HG02970 (cell line): ENCODE results near the gene CLSTN2.

ENCODE experiments used
- ATAC-seq: cut with Tn5 transposase; IDR thresholded peaks from one replicate; pipeline ENCODE4 v1.9.1; 2021; ENCODE audit warnings: mild to moderate bottlenecking, moderate library complexity, moderate number of reproducible peaks; ENCODE audit not compliant: unreplicated experiment, low FRiP score

CLSTN2 gene

GRCh38 chr3:140308535-140308934 lies 373.6 kb downstream of the CLSTN2 start:
- ATAC-seq, result no peak

DNA sequence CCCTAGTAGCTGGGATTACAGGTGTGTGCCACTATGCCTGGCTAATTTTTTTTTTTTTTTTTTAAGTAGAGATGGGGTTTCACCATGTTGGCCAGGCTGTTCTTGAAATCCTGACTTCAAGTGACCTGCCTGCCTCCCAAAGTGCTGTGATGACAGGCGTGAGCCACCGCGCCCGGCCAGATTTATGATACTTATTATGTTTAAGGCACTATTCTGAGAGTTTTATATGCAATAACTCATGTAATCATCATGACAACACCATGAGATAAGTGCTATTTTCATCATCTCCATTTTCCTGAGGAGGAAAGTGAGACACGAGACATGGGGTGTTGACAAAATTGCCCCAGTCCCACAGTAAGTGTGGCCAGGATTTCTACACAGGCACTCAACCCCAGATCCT lies 376.4 kb downstream of the CLSTN2 start:
- ATAC-seq, result no peak

- ATAC-seq, result no peak
These were observed 381.0 kb downstream of the CLSTN2 start for GRCh38 chr3:140315955-140316354.

DNA sequence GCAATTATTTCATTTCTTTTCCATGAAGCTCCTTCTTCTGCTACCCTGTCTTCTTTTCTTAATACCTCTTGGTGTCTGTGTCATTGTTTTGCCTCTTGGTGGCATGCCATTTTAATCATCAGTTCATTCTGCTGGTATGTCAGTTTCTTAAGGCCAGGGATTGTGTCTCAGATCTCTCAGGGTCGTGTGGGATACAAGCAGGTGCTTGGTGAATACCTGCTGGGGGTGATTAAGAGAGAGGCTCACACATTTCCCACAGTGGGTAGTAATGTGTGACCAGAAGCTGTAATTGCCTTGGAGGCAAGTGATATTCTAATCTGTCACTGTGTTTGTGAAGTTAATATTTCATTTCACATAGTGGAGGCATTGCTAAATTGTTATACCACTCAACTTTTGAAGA lies 381.5 kb downstream of the CLSTN2 start:
- ATAC-seq, result no peak

GRCh38 chr3:140316868-140317400 lies 381.9 kb downstream of the CLSTN2 start:
- no peak for ATAC-seq

- ATAC-seq, result no peak
These were observed 384.8 kb downstream of the CLSTN2 start for GRCh38 chr3:140319739-140320138.

DNA sequence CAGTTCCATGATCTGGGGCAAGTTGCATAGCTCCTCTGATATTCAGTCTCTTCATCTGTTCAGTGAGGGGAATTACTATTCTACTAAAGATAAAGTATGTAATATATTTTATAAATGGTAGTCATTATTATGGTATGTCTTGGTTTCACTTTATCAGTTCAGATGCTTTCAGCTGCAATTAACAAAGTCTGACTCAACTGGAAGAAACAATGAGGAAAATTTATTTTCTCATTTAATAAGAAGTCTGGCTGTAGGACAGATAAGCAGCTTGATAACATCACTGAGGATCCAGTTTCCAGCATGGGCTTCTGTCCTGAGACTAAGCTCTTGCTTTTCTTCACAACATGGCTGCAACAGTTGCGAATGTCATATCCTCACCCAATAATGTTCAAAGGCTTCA lies 388.6 kb downstream of the CLSTN2 start:
- no peak for ATAC-seq

DNA sequence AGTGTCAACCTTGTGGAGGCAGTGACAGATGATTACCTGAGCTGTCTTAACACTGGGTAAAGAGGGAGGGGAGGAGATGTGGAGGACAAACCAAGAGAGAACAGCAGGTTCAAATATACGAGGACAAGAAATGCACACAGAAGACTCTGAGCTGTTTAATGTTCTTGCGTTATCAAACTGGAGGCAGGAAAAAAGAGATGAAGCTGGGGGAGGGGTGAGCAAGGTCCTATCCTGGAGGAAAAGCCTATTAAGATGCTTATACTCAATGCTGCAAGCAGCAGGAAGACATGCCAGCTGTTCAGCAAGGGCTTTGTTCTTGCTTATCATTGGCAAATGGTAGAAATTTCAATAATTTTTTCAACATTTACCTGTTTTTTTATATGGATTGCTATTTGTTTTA lies 397.1 kb downstream of the CLSTN2 start:
- no peak for ATAC-seq

DNA sequence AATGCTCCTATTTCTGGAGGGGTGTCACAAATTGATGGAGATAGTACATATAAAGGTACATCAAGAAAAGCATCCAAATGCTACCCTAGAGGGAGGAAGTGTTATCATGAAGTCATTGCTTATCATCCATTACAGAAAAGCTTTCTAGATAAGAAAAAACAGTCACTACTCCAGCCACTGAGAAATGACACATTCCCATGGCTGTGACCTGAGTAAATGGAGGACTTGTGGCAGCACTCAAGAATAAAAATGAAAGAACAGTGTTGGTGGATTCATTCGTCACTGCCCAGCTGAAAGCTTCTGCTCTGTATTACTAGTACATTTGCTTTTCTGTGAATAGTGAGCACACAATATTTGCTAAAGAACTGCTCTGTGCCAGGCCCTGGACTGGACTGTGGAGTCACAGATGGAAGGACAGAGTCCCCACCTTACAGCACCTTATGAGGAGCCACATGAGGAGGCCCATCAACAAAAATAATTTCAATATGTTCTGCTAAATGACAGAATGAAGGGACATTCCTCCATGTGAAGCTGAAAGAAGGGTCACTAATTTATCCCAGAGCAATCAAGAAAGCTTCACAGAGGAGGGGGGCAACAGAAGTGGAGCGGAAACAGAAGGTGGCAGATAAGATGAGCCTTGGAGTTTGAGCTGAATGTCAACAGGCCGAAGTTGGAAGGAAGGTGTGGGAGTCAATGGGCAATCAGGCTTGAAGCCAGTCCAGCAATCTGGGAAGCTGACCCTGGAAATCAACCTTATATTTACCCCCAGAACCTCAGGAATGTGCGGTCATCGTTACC lies 399.3 kb downstream of the CLSTN2 start:
- ATAC-seq, result no peak

DNA sequence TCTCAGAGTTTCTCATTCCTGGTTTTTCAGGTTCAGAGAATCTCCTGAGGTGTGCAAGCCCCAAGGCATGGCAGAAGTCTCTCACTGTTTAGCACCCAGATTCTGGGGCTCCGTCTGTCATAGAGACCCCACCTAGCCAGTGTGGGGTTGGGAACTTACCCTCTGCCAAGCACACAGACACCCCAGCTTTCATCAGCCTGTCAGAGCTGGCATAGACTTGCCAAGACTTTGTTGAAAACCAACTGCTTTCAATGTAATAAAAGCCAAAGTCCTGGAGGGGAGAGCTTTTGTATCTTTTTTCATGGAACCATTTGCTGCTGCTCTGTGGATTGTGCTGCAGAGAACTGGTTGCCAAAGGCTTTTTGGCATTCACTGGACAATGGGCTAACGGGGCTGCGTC lies 401.5 kb downstream of the CLSTN2 start:
- ATAC-seq, result no peak

- ATAC-seq, result no peak
These were observed 403.9 kb downstream of the CLSTN2 start for GRCh38 chr3:140338916-140339315.

DNA sequence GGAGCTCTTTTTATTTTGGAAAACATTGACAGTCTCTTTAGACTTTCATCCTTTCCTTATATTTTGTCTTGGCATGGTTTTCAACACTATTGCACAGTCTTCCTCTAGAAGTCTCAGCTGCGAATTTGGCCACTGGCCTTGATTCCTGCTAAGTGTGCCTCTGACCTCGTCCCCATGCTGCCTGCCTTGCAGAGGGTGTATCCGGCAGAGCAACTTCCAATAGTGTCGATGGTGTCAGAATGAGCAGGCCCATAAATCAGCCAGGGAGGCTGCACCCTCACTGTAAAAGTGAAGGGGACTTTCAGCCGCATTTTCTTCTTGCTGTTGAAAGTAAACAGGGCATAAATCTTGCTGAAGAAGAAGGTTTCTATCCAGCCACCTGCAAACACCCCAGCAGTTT lies 406.2 kb downstream of the CLSTN2 start:
- ATAC-seq, result no peak

DNA sequence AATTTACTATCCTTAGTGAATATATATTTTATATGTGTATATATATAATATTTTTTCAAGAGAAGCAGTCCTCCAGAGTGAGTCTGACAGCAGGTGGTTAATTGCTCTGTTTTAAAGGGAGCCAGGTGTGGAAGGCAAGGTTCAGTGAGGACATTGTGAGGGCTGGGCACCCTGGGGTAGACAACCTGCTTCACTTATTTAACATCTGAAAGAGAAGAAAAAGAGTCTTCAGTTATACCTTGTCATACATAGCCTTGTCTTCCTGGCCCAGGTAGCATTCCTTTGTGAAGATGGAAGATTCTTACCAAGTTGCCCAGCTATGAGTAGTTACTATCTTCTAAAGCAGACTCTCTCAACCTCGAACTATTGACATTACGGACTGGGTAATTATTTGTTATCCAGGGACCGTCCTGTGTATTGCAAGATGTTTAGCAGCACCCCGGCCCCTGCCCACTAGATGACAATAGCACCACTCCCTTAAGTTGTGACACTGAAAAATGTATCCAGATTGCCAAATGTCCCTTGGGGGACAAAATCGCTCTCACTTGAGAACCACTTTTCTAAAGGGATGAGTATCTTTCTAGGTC lies 406.9 kb downstream of the CLSTN2 start:
- no peak for ATAC-seq

DNA sequence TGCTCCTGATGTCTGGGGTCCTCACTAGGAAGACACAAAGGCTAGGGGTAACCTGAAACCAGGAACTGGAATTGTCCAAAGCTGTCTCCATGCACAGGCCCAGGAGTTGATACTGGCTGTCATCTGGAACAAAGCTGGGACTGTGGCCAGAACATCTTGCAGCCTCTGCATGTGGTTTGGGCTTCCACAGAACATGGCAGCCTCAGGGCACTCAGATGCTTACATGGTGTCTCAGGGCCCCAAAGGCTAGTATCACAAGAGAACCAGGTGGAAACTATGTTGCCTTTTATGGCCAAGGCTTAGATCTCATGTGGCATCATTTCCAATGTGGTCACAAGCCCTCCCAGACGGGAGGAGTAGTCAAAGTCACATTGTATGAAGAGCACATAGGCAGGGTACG lies 407.7 kb downstream of the CLSTN2 start:
- ATAC-seq, result no peak

- ATAC-seq, result no peak
These were observed 408.5 kb downstream of the CLSTN2 start for GRCh38 chr3:140343211-140344081.

DNA sequence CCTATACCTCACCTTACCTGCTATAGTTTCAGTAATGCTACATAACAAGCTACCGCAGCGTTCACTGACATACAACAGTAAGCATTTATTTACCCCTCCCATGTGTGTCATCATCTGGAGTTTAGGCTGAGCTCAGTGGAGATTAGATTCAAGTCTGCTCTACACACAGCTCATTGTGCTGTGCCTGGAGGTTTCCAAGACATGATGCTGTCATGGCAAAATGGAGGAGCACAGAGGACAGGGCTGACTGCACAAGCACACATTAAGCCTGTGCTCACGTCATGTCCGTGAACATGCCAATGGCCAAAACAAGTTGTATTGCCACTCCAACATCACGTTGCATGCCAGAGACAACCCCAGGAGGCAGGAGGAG lies 409.1 kb downstream of the CLSTN2 start:
- no peak for ATAC-seq

GRCh38 chr3:140344601-140345205 lies 409.7 kb downstream of the CLSTN2 start:
- no peak for ATAC-seq

- no peak for ATAC-seq
These were observed 412.2 kb downstream of the CLSTN2 start for GRCh38 chr3:140347151-140347550.

- ATAC-seq, result no peak
These were observed 415.0 kb downstream of the CLSTN2 start for GRCh38 chr3:140349938-140350337.

- ATAC-seq, result no peak
These were observed 416.5 kb downstream of the CLSTN2 start for GRCh38 chr3:140351466-140351865.

GRCh38 chr3:140355481-140355880 lies 420.5 kb downstream of the CLSTN2 start:
- no peak for ATAC-seq
